HCT116 (cell line): Measurements from ENCODE around the gene DHRS13. TPM values are rescaled to one million over a fixed set of nuclear protein-coding genes. Genes with fewer than 3 reads are reported as not detected.

Experiments
- ATAC-seq: fragments of 200-7000 bp; cut with Tn5 transposase; 2 replicates; pipeline ENCODE4 v1.9.1; 2020; ENCODE audit warnings: mild to moderate bottlenecking, moderate library complexity
- BruUV-seq: library from RNA; stranded (reverse); fragments of 400-500 nt; replicated peaks from 2 replicates; lab custom pipeline; 2021; lab: Mats Ljungman, UMichigan
- CTCF ChIA-PET: fragments of 300-600 bp; sonication (Branson Sonifier 250); formaldehyde crosslinking; loops from one replicate; lab custom pipeline; 2021; ENCODE audit warnings: antibody characterized with exemption; lab: Charles Lee
- POLR2A ChIA-PET: fragments of 300-600, 350-600 bp; sonication (Branson Sonifier 250); formaldehyde crosslinking; loops from one replicate; lab custom pipeline; 2021; ENCODE audit warnings: antibody characterized with exemption; lab: Charles Lee
- RAD21 ChIA-PET, 2 experiments: fragments of 300-600 bp; sonication (Branson Sonifier 250); formaldehyde crosslinking; loops; one replicate each; lab custom pipeline; 2023; ENCODE audit warnings: low total read pairs in 2 of 2; ENCODE audit not compliant: uncharacterized antibody in 2 of 2, unreplicated experiment in 2 of 2, low non-redundant PET in 1 of 2; lab: Charles Lee
- DNase-seq: peaks from one replicate; pipeline ENCODE4 v3.0.0-alpha.2; 2010; ENCODE audit warnings: low read depth, low spot score
- H2AFZ ChIP-seq: fragments of 200-600 bp; shearing (Covaris generic), sonication (generic); 2 replicates; pipeline ENCODE4 v1.6.1; 2017; ENCODE audit warnings: low read depth, mixed run types, mixed read lengths, antibody characterized with exemption, low read length; ENCODE audit not compliant: poor library complexity, severe bottlenecking
- H3K27ac ChIP-seq: 2 replicates; pipeline ENCODE4 v1.5.1; 2012; ENCODE audit warnings: low read depth, low read length
- H3K27me3 ChIP-seq: fragments of 200-600 bp; sonication (generic); 2 replicates; pipeline ENCODE4 v1.6.1; 2016; ENCODE audit warnings: mixed run types, low read length, mixed read lengths; ENCODE audit not compliant: insufficient read depth
- H3K36me3 ChIP-seq, 2 experiments: fragments of 200-500 bp in 1 of 2; fragments of 200-600 bp in 1 of 2; sonication (Bioruptor generic) in 1 of 2; sonication (generic) in 1 of 2; 2 replicates each; pipeline versions ENCODE4 v1.5.1 to v1.6.1; 2014 to 2016; ENCODE audit warnings: low read length in 2 of 2, inconsistent platforms in 1 of 2, mixed read lengths in 1 of 2, mixed run types in 1 of 2; ENCODE audit not compliant: insufficient read depth in 2 of 2, control insufficient read depth in 1 of 2
- H3K4me1 ChIP-seq, 2 experiments: fragments of 200-600 bp in 1 of 2; sonication (generic) in 1 of 2; 2 replicates each; pipeline versions ENCODE4 v1.5.1 to v1.6.1; 2012 to 2017; ENCODE audit warnings: low read length in 2 of 2, inconsistent platforms in 1 of 2, mild to moderate bottlenecking in 1 of 2, mixed read lengths in 1 of 2, mixed run types in 1 of 2, moderate library complexity in 1 of 2; ENCODE audit not compliant: insufficient read depth in 2 of 2, control insufficient read depth in 1 of 2
- H3K4me2 ChIP-seq: fragments of 200-600 bp; sonication (generic); 2 replicates; pipeline ENCODE4 v1.6.1; 2017; ENCODE audit warnings: mixed run types, low read length, mixed read lengths
- H3K4me3 ChIP-seq, 2 experiments: fragments of 200-600 bp in 1 of 2; sonication (generic) in 1 of 2; replicated peaks in 1 of 2; 2 replicates each; pipeline ENCODE4 v1.5.1; 2011 to 2016; ENCODE audit warnings: low read length in 2 of 2, control low read depth in 1 of 2, low read depth in 1 of 2, mild to moderate bottlenecking in 1 of 2, mixed read lengths in 1 of 2, mixed run types in 1 of 2
- H3K79me2 ChIP-seq: fragments of 200-600 bp; sonication (generic); 2 replicates; pipeline ENCODE4 v1.6.1; 2017; ENCODE audit warnings: mild to moderate bottlenecking, mixed run types, low read length, moderate library complexity, mixed read lengths; ENCODE audit not compliant: insufficient read depth
- H3K9ac ChIP-seq: fragments of 200-600 bp; sonication (generic); 2 replicates; pipeline ENCODE4 v1.6.1; 2016; ENCODE audit warnings: low read length, mixed read lengths
- H3K9me2 ChIP-seq: fragments of 200-600 bp; sonication (generic), shearing (Covaris generic); 2 replicates; pipeline ENCODE4 v1.6.1; 2017; ENCODE audit warnings: mixed run types, mild to moderate bottlenecking, moderate library complexity; ENCODE audit not compliant: insufficient read depth
- H3K9me3 ChIP-seq, 2 experiments: fragments of 200-500 bp in 1 of 2; fragments of 200-600 bp in 1 of 2; sonication (Bioruptor generic) in 1 of 2; sonication (generic) in 1 of 2; 2 replicates each; pipeline ENCODE4 v1.6.1; 2014 to 2017; ENCODE audit warnings: low read length in 2 of 2, mixed read lengths in 2 of 2, inconsistent platforms in 1 of 2, low read depth in 1 of 2, mild to moderate bottlenecking in 1 of 2, mixed run types in 1 of 2, moderate library complexity in 1 of 2; ENCODE audit not compliant: control insufficient read depth in 1 of 2, insufficient read depth in 1 of 2
- H4K20me1 ChIP-seq: fragments of 200-600 bp; sonication (generic), shearing (Covaris generic); 2 replicates; pipeline ENCODE4 v1.6.1; 2017; ENCODE audit warnings: mixed run types, mild to moderate bottlenecking, moderate library complexity; ENCODE audit not compliant: insufficient read depth
- ATF3 ChIP-seq: IDR thresholded peaks from 2 replicates; pipeline ENCODE4 v1.6.1; 2012
- CBX3 ChIP-seq: IDR thresholded peaks from 2 replicates; pipeline ENCODE4 v1.6.1; 2012; ENCODE audit warnings: low read depth
- CEBPB ChIP-seq: IDR thresholded peaks from 2 replicates; pipeline ENCODE4 v1.6.1; 2012; ENCODE audit warnings: low read depth
- CTCF ChIP-seq, 3 experiments: fragments of 200-600 bp in 1 of 3; sonication (generic) in 1 of 3; IDR thresholded peaks in 2 of 3; conservative IDR thresholded peaks in 1 of 3; 2 replicates each; pipeline ENCODE4 v1.5.1; 2012 to 2017; ENCODE audit warnings: low read depth in 2 of 3, low read length in 2 of 3, antibody characterized with exemption in 1 of 3, borderline replicate concordance in 1 of 3, control low read depth in 1 of 3, mild to moderate bottlenecking in 1 of 3, mixed read lengths in 1 of 3, mixed run types in 1 of 3, moderate library complexity in 1 of 3; ENCODE audit not compliant: insufficient read depth in 1 of 3
- EGR1 ChIP-seq: IDR thresholded peaks from 2 replicates; pipeline ENCODE4 v1.6.1; 2012; ENCODE audit warnings: low read depth
- EZH2 ChIP-seq: fragments of 200-600 bp; sonication (generic); IDR thresholded peaks from 2 replicates; pipeline ENCODE4 v1.6.1; 2017; ENCODE audit warnings: antibody characterized with exemption, mixed run types
- FOSL1 ChIP-seq: IDR thresholded peaks from 2 replicates; pipeline ENCODE4 v1.6.1; 2012; ENCODE audit warnings: low read depth
- JUND ChIP-seq: IDR thresholded peaks from 2 replicates; pipeline ENCODE4 v1.6.1; 2012
- MAX ChIP-seq: IDR thresholded peaks from 2 replicates; pipeline ENCODE4 v1.6.1; 2012
- POLR2AphosphoS5 ChIP-seq: IDR thresholded peaks from 2 replicates; pipeline ENCODE4 v1.6.1; 2011; ENCODE audit warnings: mild to moderate bottlenecking, low read depth, low read length, moderate library complexity
- RAD21 ChIP-seq: IDR thresholded peaks from 2 replicates; pipeline ENCODE4 v1.6.1; 2012; ENCODE audit warnings: low read depth, mild to moderate bottlenecking
- SIN3A ChIP-seq: IDR thresholded peaks from 2 replicates; pipeline ENCODE4 v1.6.1; 2012; ENCODE audit warnings: low read depth
- SP1 ChIP-seq: IDR thresholded peaks from 2 replicates; pipeline ENCODE4 v1.6.1; 2012; ENCODE audit warnings: low read depth
- SRF ChIP-seq: IDR thresholded peaks from 2 replicates; pipeline ENCODE4 v1.6.1; 2012; ENCODE audit warnings: low read depth
- TCF7L2 ChIP-seq: IDR thresholded peaks from 2 replicates; pipeline ENCODE4 v1.7.0; 2011; ENCODE audit warnings: borderline replicate concordance, inconsistent platforms; ENCODE audit not compliant: insufficient read depth, insufficient read length; ENCODE audit errors: extremely low read depth
- YY1 ChIP-seq: IDR thresholded peaks from 2 replicates; pipeline ENCODE4 v1.6.1; 2011; ENCODE audit warnings: low read length, low read depth, moderate library complexity, mild to moderate bottlenecking; ENCODE audit not compliant: insufficient replicate concordance; ENCODE audit errors: extremely low read depth
- ZBTB33 ChIP-seq: IDR thresholded peaks from 2 replicates; pipeline ENCODE4 v1.6.1; 2011; ENCODE audit warnings: mild to moderate bottlenecking, low read length, moderate library complexity; ENCODE audit not compliant: insufficient replicate concordance; ENCODE audit errors: extremely low read depth
- ZNF274 ChIP-seq: fragments of 200-500 bp; sonication (Bioruptor generic); IDR thresholded peaks from 2 replicates; pipeline ENCODE4 v1.6.1; 2014; ENCODE audit warnings: mild to moderate bottlenecking, low read depth, low read length, inconsistent platforms
- intact Hi-C: fragments of 100-400 bp; cut with micrococcal nuclease; formaldehyde crosslinking; loops from 2 replicates; pipeline ENCODE4 v1.10.0; 2022
- total RNA-seq: library from RNA; stranded (reverse); gene quantifications from one replicate; pipeline ENCODE4 v1.2.1, GENCODE V29; 2021; ENCODE audit not compliant: unreplicated experiment
- TF ChIP-seq, protein P1 (sequence below): IDR thresholded peaks from 2 replicates; pipeline ENCODE4 v1.6.1; 2012; ENCODE audit warnings: low read depth

Gene DHRS13
- total RNA-seq, 1 experiment from 2014 or later: 13.5 TPM

DNA sequence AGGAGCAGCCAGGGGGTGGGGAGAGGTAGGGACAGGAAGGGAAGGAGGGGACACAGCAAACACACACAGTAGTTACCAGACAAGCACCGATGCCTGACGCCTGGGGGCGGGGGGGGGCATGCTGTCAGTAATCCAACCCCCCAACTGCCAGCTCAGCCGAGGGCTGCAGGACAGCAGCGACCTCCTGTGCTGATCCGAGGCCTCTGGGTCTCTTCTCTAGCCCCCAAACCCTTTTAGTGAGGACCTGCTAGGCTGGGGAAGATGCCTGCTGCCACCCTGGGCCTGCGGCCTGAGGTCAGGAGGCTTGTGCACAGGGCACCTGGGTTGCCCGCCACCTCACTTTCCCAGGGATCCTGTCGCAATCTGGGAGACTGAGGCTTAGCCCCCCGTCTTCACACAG is 16.9 kb downstream of the DHRS13 start (continued):
- TF ChIP-seq, protein P1, sequence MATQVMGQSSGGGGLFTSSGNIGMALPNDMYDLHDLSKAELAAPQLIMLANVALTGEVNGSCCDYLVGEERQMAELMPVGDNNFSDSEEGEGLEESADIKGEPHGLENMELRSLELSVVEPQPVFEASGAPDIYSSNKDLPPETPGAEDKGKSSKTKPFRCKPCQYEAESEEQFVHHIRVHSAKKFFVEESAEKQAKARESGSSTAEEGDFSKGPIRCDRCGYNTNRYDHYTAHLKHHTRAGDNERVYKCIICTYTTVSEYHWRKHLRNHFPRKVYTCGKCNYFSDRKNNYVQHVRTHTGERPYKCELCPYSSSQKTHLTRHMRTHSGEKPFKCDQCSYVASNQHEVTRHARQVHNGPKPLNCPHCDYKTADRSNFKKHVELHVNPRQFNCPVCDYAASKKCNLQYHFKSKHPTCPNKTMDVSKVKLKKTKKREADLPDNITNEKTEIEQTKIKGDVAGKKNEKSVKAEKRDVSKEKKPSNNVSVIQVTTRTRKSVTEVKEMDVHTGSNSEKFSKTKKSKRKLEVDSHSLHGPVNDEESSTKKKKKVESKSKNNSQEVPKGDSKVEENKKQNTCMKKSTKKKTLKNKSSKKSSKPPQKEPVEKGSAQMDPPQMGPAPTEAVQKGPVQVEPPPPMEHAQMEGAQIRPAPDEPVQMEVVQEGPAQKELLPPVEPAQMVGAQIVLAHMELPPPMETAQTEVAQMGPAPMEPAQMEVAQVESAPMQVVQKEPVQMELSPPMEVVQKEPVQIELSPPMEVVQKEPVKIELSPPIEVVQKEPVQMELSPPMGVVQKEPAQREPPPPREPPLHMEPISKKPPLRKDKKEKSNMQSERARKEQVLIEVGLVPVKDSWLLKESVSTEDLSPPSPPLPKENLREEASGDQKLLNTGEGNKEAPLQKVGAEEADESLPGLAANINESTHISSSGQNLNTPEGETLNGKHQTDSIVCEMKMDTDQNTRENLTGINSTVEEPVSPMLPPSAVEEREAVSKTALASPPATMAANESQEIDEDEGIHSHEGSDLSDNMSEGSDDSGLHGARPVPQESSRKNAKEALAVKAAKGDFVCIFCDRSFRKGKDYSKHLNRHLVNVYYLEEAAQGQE: no peak
- TF ChIP-seq EZH2 (no peak), JUND (no peak)

GRCh38 chr17:28885363-28885762 is 17.5 kb downstream of the DHRS13 start:
- Histone ChIP-seq H3K4me2 (no peak overlapping the region), H3K79me2 (no peaks in the 10 kb centered on the region), H3K4me3 (no peak overlapping the region), H3K27ac (no peak overlapping the region), H3K4me1 (no peaks in the 10 kb centered on the region), H3K36me3 (peaks cover 0 to 4% of the 10 kb centered on the region in 2 experiments; a peak in 2 of 4 replicates), H3K9ac (no peak overlapping the region), H2AFZ (no peak overlapping the region), H3K9me3 (no peaks in the 10 kb centered on the region), H3K27me3 (no peaks in the 10 kb centered on the region), H4K20me1 (no peaks in the 10 kb centered on the region), H3K9me2 (no peaks in the 10 kb centered on the region)
- no TSS peak for BruUV-seq
- CTCF ChIA-PET: no interaction called here
- POLR2A ChIA-PET: no interaction called here
- ATAC-seq: no peak
- RAD21 ChIA-PET: no interaction called here
- no peak for DNase-seq
- intact Hi-C loops: no loop called here
- TF ChIP-seq ZBTB33 (no peak), EGR1 (no peak), ATF3 (no peak), MAX (no peak), SRF (no peak), FOSL1 (no peak), CTCF (IDR thresholded peaks at IDR 0.05 in 2 of 3, conservative IDR thresholded peaks at IDR 0.05 in 1 of 3; ENCODE audit: borderline replicate concordance in 1 of 3, insufficient read depth in 1 of 3, low read depth in 2 of 3, low read length in 2 of 3) (no peak), YY1 (no peak), ZNF274 (no peak), TCF7L2 (no peak), CBX3 (no peak), RAD21 (no peak), CEBPB (no peak), POLR2AphosphoS5 (no peak), SP1 (no peak), SIN3A (no peak), JUND (no peak)
